HepG2 (cell line): ENCODE data around the gene STN1. TPM values are rescaled to one million over a fixed set of nuclear protein-coding genes. Genes with fewer than 3 reads are reported as not detected.
A peak's percentile ranks its signal among the peaks of the same experiment; 100 is the strongest.

Source experiments
- AGO1 ChIP-seq: fragments of 200-400 bp; formaldehyde crosslinking; IDR thresholded peaks from 2 replicates; pipeline ENCODE4 v1.6.1; 2017; ENCODE audit warnings: mild to moderate bottlenecking, low read depth, low read length, moderate library complexity; ENCODE audit not compliant: poor library complexity, severe bottlenecking
- ARNT ChIP-seq: fragments of 450-650 bp; IDR thresholded peaks from 2 replicates; pipeline ENCODE4 v1.6.1; 2017
- ATF2 ChIP-seq: sonication (generic); formaldehyde crosslinking; IDR thresholded peaks from 2 replicates; pipeline ENCODE4 v1.4.0; 2020; ENCODE audit warnings: missing genetic modification reagents
- CCAR2 ChIP-seq: fragments of 200-400 bp; formaldehyde crosslinking; optimal IDR thresholded peaks from 2 replicates; pipeline ENCODE3; 2018; ENCODE audit warnings: low read depth, mild to moderate bottlenecking, low read length, moderate library complexity
- DZIP1 ChIP-seq: sonication (generic); formaldehyde crosslinking; IDR thresholded peaks from 2 replicates; pipeline ENCODE4 v1.5.0; 2020; ENCODE audit warnings: mild to moderate bottlenecking, missing genetic modification reagents
- KLF6 ChIP-seq: IDR thresholded peaks from 2 replicates; pipeline ENCODE4 v1.8.0; 2016; ENCODE audit warnings: missing biosample characterization, missing genetic modification reagents
- NFKB2 ChIP-seq: sonication (generic); formaldehyde crosslinking; IDR thresholded peaks from 2 replicates; pipeline ENCODE4 v1.4.0; 2020; ENCODE audit warnings: missing genetic modification reagents, borderline replicate concordance
- RFX3 ChIP-seq: IDR thresholded peaks from 2 replicates; pipeline ENCODE4 v1.6.1; 2016; ENCODE audit warnings: missing biosample characterization, missing genetic modification reagents
- RXRA ChIP-seq: sonication (generic); formaldehyde crosslinking; IDR thresholded peaks from 2 replicates; pipeline ENCODE4 v1.5.1; 2020; ENCODE audit warnings: missing genetic modification reagents
- TBX2 ChIP-seq: sonication (generic); formaldehyde crosslinking; IDR thresholded peaks from 2 replicates; pipeline ENCODE4 v1.5.0; 2020; ENCODE audit warnings: missing genetic modification reagents, mild to moderate bottlenecking, borderline replicate concordance
- TBX3 ChIP-seq: fragments of 450-650 bp; IDR thresholded peaks from 2 replicates; pipeline ENCODE4 v1.6.1; 2017; ENCODE audit warnings: antibody characterized with exemption, mild to moderate bottlenecking, inconsistent platforms, borderline replicate concordance
- THAP11 ChIP-seq: IDR thresholded peaks from 2 replicates; pipeline ENCODE4 v1.6.1; 2016; ENCODE audit warnings: missing biosample characterization, missing genetic modification reagents
- ZBTB20 ChIP-seq: sonication (generic); formaldehyde crosslinking; IDR thresholded peaks from 2 replicates; pipeline ENCODE4 v1.8.1; 2023; ENCODE audit warnings: missing genetic modification reagents, low read depth, mild to moderate bottlenecking, borderline replicate concordance
- ZBTB25 ChIP-seq: IDR thresholded peaks from 2 replicates; pipeline ENCODE4 v1.6.1; 2018; ENCODE audit warnings: missing genetic modification reagents
- ZFP62 ChIP-seq: sonication (generic); formaldehyde crosslinking; IDR thresholded peaks from 2 replicates; pipeline ENCODE4 v1.4.0; 2020; ENCODE audit warnings: missing genetic modification reagents
- ZNF17 ChIP-seq: sonication (generic); formaldehyde crosslinking; IDR thresholded peaks from 2 replicates; pipeline ENCODE4 v1.5.0; 2020; ENCODE audit warnings: mild to moderate bottlenecking, missing genetic modification reagents
- ZNF180 ChIP-seq: sonication (generic); formaldehyde crosslinking; IDR thresholded peaks from 2 replicates; pipeline ENCODE4 v1.4.0; 2020; ENCODE audit warnings: low read depth, missing genetic modification reagents, borderline replicate concordance
- ZNF609 ChIP-seq: sonication (generic); formaldehyde crosslinking; IDR thresholded peaks from 2 replicates; pipeline ENCODE4 v1.4.0; 2020; ENCODE audit warnings: mild to moderate bottlenecking, missing genetic modification reagents, borderline replicate concordance
- ZNF883 ChIP-seq: sonication (generic); formaldehyde crosslinking; IDR thresholded peaks from 2 replicates; pipeline ENCODE4 v1.5.1; 2020; ENCODE audit warnings: mild to moderate bottlenecking, missing genetic modification reagents; ENCODE audit errors: not compliant biosample characterization
- polyA plus RNA-seq, 8 experiments: library from polyadenylated mRNA; depleted of rRNA in 3 of 8; stranded (reverse) in 7 of 8; unstranded in 1 of 8; fragments of >200 nt; fragmentation: Illumina TruSeq in 4 of 8; extraction: Trizol in 4 of 8; gene quantifications; 2 replicates each; pipeline versions ENCODE4 v1.2.1 to v1.2.3, GENCODE V29; 2011 to 2016; ENCODE audit warnings: low read depth in 4 of 8, missing spikeins in 1 of 8, mixed read lengths in 1 of 8; ENCODE audit not compliant: insufficient read depth in 1 of 8
- total RNA-seq, 5 experiments: library from RNA; depleted of rRNA; stranded (reverse); fragments of >200 nt; fragmentation: Illumina TruSeq; extraction: Trizol; gene quantifications; 2 replicates each; pipeline ENCODE4 v1.2.3, GENCODE V29; 2016; ENCODE audit warnings: low read depth in 1 of 5

STN1 gene
- total and polyA plus RNA-seq, 2 of the 13 experiments (the other 11 are each of a cell fraction or from before 2014, with no cell fraction given) = 17.6 to 22.7 TPM

- TF ChIP-seq DZIP1 = peak; percentile 41; the same call in 1 of the 2 replicates
- TF ChIP-seq RXRA (CRISPR knock-in tag) = 0 out of 2 replicates have a peak, but pooled peaks have one; percentile 40
- no peak for TF ChIP-seq TBX3
- TF ChIP-seq ZNF883 (CRISPR knock-in tag) = peak; percentile 57
- TF ChIP-seq ZBTB20 (CRISPR knock-in tag) = peak; percentile 57; the same call in 1 of the 2 replicates
- no peak for TF ChIP-seq ARNT
- TF ChIP-seq THAP11 = peak; percentile 23; the same call in 1 of the 2 replicates
- TF ChIP-seq RFX3 (CRISPR knock-in tag) = no peak
- no peak for TF ChIP-seq AGO1
- no peak for TF ChIP-seq KLF6
- TF ChIP-seq NFKB2 = peak; percentile 34; the same call in 1 of the 2 replicates
- 0 out of 2 replicates have a peak, but pooled peaks have one; percentile 15 for TF ChIP-seq ATF2 (CRISPR knock-in tag)
- no peak for TF ChIP-seq ZNF17 (CRISPR knock-in tag)
- TF ChIP-seq ZNF609 (CRISPR knock-in tag) = no peak
- TF ChIP-seq TBX2 (CRISPR knock-in tag) = peak; percentile 57; the same call in 1 of the 2 replicates
- TF ChIP-seq CCAR2 = no peak
- no peak for TF ChIP-seq ZBTB25 (CRISPR knock-in tag)
- no peak for TF ChIP-seq ZNF180 (CRISPR knock-in tag)
- no peak for TF ChIP-seq ZFP62 (CRISPR knock-in tag)
These were observed 48.9 kb upstream of the STN1 start, which contains the start of gene SLK (continued) for GRCh38 chr10:103966671-103967447.
